SK-N-SH (cell line): ENCODE results near the gene PFKFB2. TPM values are rescaled to one million over a fixed set of nuclear protein-coding genes. Genes with fewer than 3 reads are reported as not detected.

Source experiments
- CTCF ChIA-PET: fragments of 300-600, 350-600 bp; formaldehyde crosslinking; extraction: SDS; loops from one replicate; lab custom pipeline; 2021; lab: Yijun Ruan, JAX
- POLR2A ChIA-PET: fragments of 350-600 bp; sonication (Branson Sonifier 250); formaldehyde crosslinking; extraction: SDS; loops from one replicate; lab custom pipeline; 2020; ENCODE audit warnings: antibody characterized with exemption, inconsistent platforms; lab: Yijun Ruan, JAX
- DNase-seq: peaks from one replicate; pipeline ENCODE4 v3.0.0; 2012
- H2AFZ ChIP-seq: fragments of 200-600 bp; sonication (generic); 2 replicates; pipeline ENCODE4 v1.8.1; 2016; ENCODE audit warnings: antibody characterized with exemption, mild to moderate bottlenecking, low read depth
- H3F3A ChIP-seq: fragments of 200-600 bp; sonication (generic); replicated peaks from 2 replicates; pipeline ENCODE3; 2016; ENCODE audit warnings: antibody characterized with exemption, mild to moderate bottlenecking; ENCODE audit not compliant: insufficient read depth
- H3K27ac ChIP-seq, 2 experiments: fragments of 200-500 bp in 1 of 2; fragments of 200-600 bp in 1 of 2; sonication (Bioruptor generic) in 1 of 2; sonication (generic), shearing (Covaris generic) in 1 of 2; 2 replicates each; pipeline versions ENCODE4 v1.5.1 to v1.6.1; 2014 to 2016; ENCODE audit warnings: low read depth in 2 of 2, inconsistent platforms in 1 of 2, low read length in 1 of 2, mild to moderate bottlenecking in 1 of 2, mixed read lengths in 1 of 2
- H3K27me3 ChIP-seq: fragments of 200-600 bp; sonication (generic), shearing (Covaris generic); 2 replicates; pipeline ENCODE4 v1.6.1; 2016; ENCODE audit warnings: mixed run types; ENCODE audit not compliant: insufficient read depth
- H3K36me3 ChIP-seq, 2 experiments: fragments of 200-500 bp in 1 of 2; fragments of 200-600 bp in 1 of 2; sonication (Bioruptor generic) in 1 of 2; sonication (generic) in 1 of 2; replicated peaks in 1 of 2; 2 replicates each; pipeline versions ENCODE3 to v1.5.1; 2014 to 2016; ENCODE audit warnings: low read length in 1 of 2, mild to moderate bottlenecking in 1 of 2; ENCODE audit not compliant: insufficient read depth in 2 of 2, control insufficient read depth in 1 of 2
- H3K4me1 ChIP-seq, 2 experiments: fragments of 200-500 bp in 1 of 2; fragments of 200-600 bp in 1 of 2; sonication (Bioruptor generic) in 1 of 2; sonication (generic), shearing (Covaris generic) in 1 of 2; 2 replicates each; pipeline versions ENCODE4 v1.5.1 to v1.6.1; 2014 to 2016; ENCODE audit warnings: low read depth in 1 of 2, low read length in 1 of 2, mixed run types in 1 of 2; ENCODE audit not compliant: insufficient read depth in 2 of 2, control insufficient read depth in 1 of 2
- H3K4me2 ChIP-seq: fragments of 200-600 bp; sonication (generic), shearing (Covaris generic); 2 replicates; pipeline ENCODE4 v1.6.1; 2017; ENCODE audit warnings: mixed run types
- H3K4me3 ChIP-seq, 2 experiments: fragments of 200-500 bp in 1 of 2; fragments of 200-600 bp in 1 of 2; sonication (Bioruptor generic) in 1 of 2; sonication (generic), shearing (Covaris generic) in 1 of 2; 2 replicates each; pipeline versions ENCODE4 v1.5.1 to v1.8.1; 2014 to 2016; ENCODE audit warnings: low read depth in 2 of 2, inconsistent platforms in 1 of 2, low read length in 1 of 2, mild to moderate bottlenecking in 1 of 2, mixed read lengths in 1 of 2, moderate library complexity in 1 of 2
- H3K79me2 ChIP-seq: fragments of 200-600 bp; sonication (generic); 2 replicates; pipeline ENCODE4 v1.8.1; 2017; ENCODE audit warnings: mild to moderate bottlenecking; ENCODE audit not compliant: insufficient read depth
- H3K9ac ChIP-seq: fragments of 200-600 bp; sonication (generic); 2 replicates; pipeline ENCODE4 v1.6.1; 2017; ENCODE audit warnings: mixed run types
- H3K9me2 ChIP-seq: fragments of 200-600 bp; sonication (generic); 2 replicates; pipeline ENCODE4 v1.6.1; 2017; ENCODE audit warnings: mixed run types
- H3K9me3 ChIP-seq: fragments of 200-600 bp; sonication (generic); 2 replicates; pipeline ENCODE4 v1.6.1; 2017; ENCODE audit warnings: mixed run types, mild to moderate bottlenecking, moderate library complexity
- H4K20me1 ChIP-seq: fragments of 200-600 bp; sonication (generic); 2 replicates; pipeline ENCODE4 v1.6.1; 2017; ENCODE audit warnings: mild to moderate bottlenecking, mixed run types; ENCODE audit not compliant: insufficient read depth
- CHD2 ChIP-seq: fragments of 150-350 bp; IDR thresholded peaks from 2 replicates; pipeline ENCODE4 v1.6.1; 2018; ENCODE audit warnings: low read length; ENCODE audit not compliant: partially characterized antibody
- EP300 ChIP-seq, 2 experiments: IDR thresholded peaks; 2 replicates each; pipeline versions ENCODE4 v1.4.0 to v1.6.1; 2012; ENCODE audit warnings: borderline replicate concordance in 1 of 2, low read depth in 1 of 2, low read length in 1 of 2
- FOXM1 ChIP-seq: IDR thresholded peaks from 2 replicates; pipeline ENCODE4 v1.4.0; 2012; ENCODE audit warnings: low read depth, mild to moderate bottlenecking
- GABPA ChIP-seq: IDR thresholded peaks from 2 replicates; pipeline ENCODE4 v1.4.0; 2012; ENCODE audit warnings: low read depth, mild to moderate bottlenecking
- JUND ChIP-seq: IDR thresholded peaks from 2 replicates; pipeline ENCODE4 v1.4.0; 2012
- NFIC ChIP-seq: IDR thresholded peaks from 2 replicates; pipeline ENCODE4 v1.4.0; 2012; ENCODE audit warnings: borderline replicate concordance
- NRF1 ChIP-seq: IDR thresholded peaks from 2 replicates; pipeline ENCODE4 v1.6.1; 2012; ENCODE audit warnings: low read depth, mild to moderate bottlenecking, low read length
- POLR2AphosphoS5 ChIP-seq: IDR thresholded peaks from 2 replicates; pipeline ENCODE4 v1.6.1; 2012; ENCODE audit warnings: low read depth, low read length
- RCOR1 ChIP-seq: fragments of 150-350 bp; IDR thresholded peaks from 2 replicates; pipeline ENCODE4 v1.6.1; 2017; ENCODE audit warnings: antibody characterized with exemption, low read length
- RXRA ChIP-seq: IDR thresholded peaks from 2 replicates; pipeline ENCODE4 v1.4.0; 2012; ENCODE audit warnings: low read depth, mild to moderate bottlenecking, borderline replicate concordance
- SMC3 ChIP-seq: IDR thresholded peaks from 2 replicates; pipeline ENCODE4 v1.6.1; 2012; ENCODE audit warnings: low read depth, low read length, improper control_type of control experiment
- TAF1 ChIP-seq: IDR thresholded peaks from 2 replicates; pipeline ENCODE4 v1.6.1; 2012; ENCODE audit warnings: low read depth, mild to moderate bottlenecking, low read length, moderate library complexity, borderline replicate concordance
- TCF12 ChIP-seq: IDR thresholded peaks from 2 replicates; pipeline ENCODE4 v1.4.0; 2012
- TEAD4 ChIP-seq: IDR thresholded peaks from 2 replicates; pipeline ENCODE4 v1.4.0; 2012; ENCODE audit warnings: mild to moderate bottlenecking, borderline replicate concordance; ENCODE audit not compliant: insufficient read depth
- USF2 ChIP-seq: fragments of 150-350 bp; IDR thresholded peaks from 2 replicates; pipeline ENCODE4 v1.6.1; 2017; ENCODE audit warnings: antibody characterized with exemption, low read length, low read depth, borderline replicate concordance
- ZBTB33 ChIP-seq: IDR thresholded peaks from 2 replicates; pipeline ENCODE4 v1.4.0; 2012; ENCODE audit warnings: low read depth, borderline replicate concordance
- WGBS: methylation state at CpG from one replicate; pipeline ENCODE4 v1.1.6; 2017; ENCODE audit warnings: low lambda C conversion rate; 5-methylcytosine and 5-hydroxymethylcytosine counted together
- polyA plus RNA-seq, 3 experiments: library from polyadenylated mRNA; depleted of rRNA; stranded (reverse); fragments of >200 nt; gene quantifications; 2 replicates each; pipeline ENCODE4 v1.2.3, GENCODE V29; 2012
- TF ChIP-seq, protein P1 (sequence below): IDR thresholded peaks from 2 replicates; pipeline ENCODE4 v1.4.0; 2012; ENCODE audit warnings: low read depth

The PFKFB2 gene
- polyA plus RNA-seq, 1 of the 3 experiments (the other 2 are of a cell fraction) = 1.8 TPM

DNA sequence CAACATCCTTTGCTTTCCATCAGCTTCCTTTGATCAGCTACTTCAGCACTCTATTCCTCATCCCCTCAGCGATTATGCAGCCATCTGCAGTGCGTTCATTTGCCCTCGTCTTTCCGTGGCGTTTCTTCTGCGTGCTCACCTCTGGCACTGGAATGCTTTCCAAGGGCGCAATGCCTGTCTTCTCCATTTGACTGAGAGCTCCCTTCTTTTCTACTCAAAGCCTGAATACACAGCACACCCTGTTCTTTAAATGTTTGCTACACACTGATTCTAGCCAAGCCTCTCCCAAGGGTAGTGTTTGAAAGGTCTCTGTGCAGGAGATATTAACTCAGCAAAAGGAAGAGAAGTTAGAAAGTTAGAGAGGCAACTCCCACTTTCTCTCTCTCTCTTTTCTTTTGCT is 43.1 kb upstream of the PFKFB2 start:
- Histone ChIP-seq H3K27me3 (no peaks in the 10 kb centered on the region), H3K9ac (no peak overlapping the region), H3K79me2 (no peaks in the 10 kb centered on the region), H3K4me1 (peaks cover 6 to 10% of the 10 kb centered on the region in 2 experiments; a peak in 2 of 4 replicates), H3K9me2 (no peaks in the 10 kb centered on the region), H3K9me3 (no peaks in the 10 kb centered on the region), H3K36me3 (no peaks in the 10 kb centered on the region), H4K20me1 (no peaks in the 10 kb centered on the region), H3K4me2 (no peak overlapping the region), H3K4me3 (no peak overlapping the region), H2AFZ (no peak overlapping the region), H3F3A (no peaks in the 10 kb centered on the region), H3K27ac (no peak overlapping the region)
- DNase-seq = no peak
- no peak for TF ChIP-seq POLR2AphosphoS5
- no peak for TF ChIP-seq TAF1
- TF ChIP-seq CHD2 = no peak
- POLR2A ChIA-PET = no interaction called here
- CTCF ChIA-PET = interaction anchor here (1.3 to 1.6 kb wide), 2 partner anchors 40 to 270 kb away, joined by 3 read pairs; no protein-coding TSS in a partner anchor
- WGBS = 60% methylated on average over 7 of the region's 7 CpGs

- 90% methylated on average over 2 of the region's 2 CpGs for WGBS
- H4K20me1 ChIP-seq = no peaks in the 10 kb centered on the region
- no peaks in the 10 kb centered on the region for H3K9me2 ChIP-seq
- H3K4me2 ChIP-seq = no peak overlapping the region
- POLR2A ChIA-PET = no interaction called here
- no peak overlapping the region for H2AFZ ChIP-seq
- no peak for TF ChIP-seq ZBTB33
- TF ChIP-seq JUND = no peak
- no peak for TF ChIP-seq RXRA
- no peak for TF ChIP-seq RCOR1
- TF ChIP-seq USF2 = no peak
- no peak for TF ChIP-seq TEAD4
- no peak for TF ChIP-seq SMC3
- TF ChIP-seq FOXM1 = no peak
- TF ChIP-seq TCF12 = no peak
- TF ChIP-seq EP300 (IDR thresholded peaks at IDR 0.05; ENCODE audit: borderline replicate concordance in 1 of 2, low read depth in 1 of 2, low read length in 1 of 2) = no peak
- TF ChIP-seq NRF1 = no peak
- TF ChIP-seq GABPA = no peak
- no peak for TF ChIP-seq TAF1
- TF ChIP-seq NFIC = no peak
- TF ChIP-seq POLR2AphosphoS5 = no peak
- TF ChIP-seq, protein P1, sequence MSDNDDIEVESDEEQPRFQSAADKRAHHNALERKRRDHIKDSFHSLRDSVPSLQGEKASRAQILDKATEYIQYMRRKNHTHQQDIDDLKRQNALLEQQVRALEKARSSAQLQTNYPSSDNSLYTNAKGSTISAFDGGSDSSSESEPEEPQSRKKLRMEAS = no peak
- TF ChIP-seq, all 33 proteins: peak for 0
- Histone ChIP-seq H3K4me3 (no peak overlapping the region), H3K27ac (no peak overlapping the region), H3K4me1 (peaks cover 6% of the 10 kb centered on the region in 2 experiments; a peak in 2 of 4 replicates), H3F3A (no peaks in the 10 kb centered on the region), H3K9me3 (no peaks in the 10 kb centered on the region), H3K9ac (no peak overlapping the region), H3K27me3 (no peaks in the 10 kb centered on the region), H3K36me3 (no peaks in the 10 kb centered on the region), H3K79me2 (no peaks in the 10 kb centered on the region)
- no peak for DNase-seq
- CTCF ChIA-PET = interaction anchor here (1.5 kb wide), 1 partner anchor 31 kb away, joined by 3 read pairs; no protein-coding TSS in a partner anchor
Observed at GRCh38 chr1:207010726-207011125, 42.3 kb upstream of the PFKFB2 start.
